ENCODE data around the gene C3orf20. TPM values are rescaled to one million over a fixed set of nuclear protein-coding genes. Genes with fewer than 3 reads are reported as not detected.

C3orf20 gene
- not detected for polyA plus RNA-seq (2013, experiment 1 of 4)
- not detected for polyA plus RNA-seq (2013, experiment 2 of 4)
- not detected for polyA plus RNA-seq (2013, experiment 3 of 4)
- polyA plus RNA-seq (2013, experiment 4 of 4), result not detected

DNA sequence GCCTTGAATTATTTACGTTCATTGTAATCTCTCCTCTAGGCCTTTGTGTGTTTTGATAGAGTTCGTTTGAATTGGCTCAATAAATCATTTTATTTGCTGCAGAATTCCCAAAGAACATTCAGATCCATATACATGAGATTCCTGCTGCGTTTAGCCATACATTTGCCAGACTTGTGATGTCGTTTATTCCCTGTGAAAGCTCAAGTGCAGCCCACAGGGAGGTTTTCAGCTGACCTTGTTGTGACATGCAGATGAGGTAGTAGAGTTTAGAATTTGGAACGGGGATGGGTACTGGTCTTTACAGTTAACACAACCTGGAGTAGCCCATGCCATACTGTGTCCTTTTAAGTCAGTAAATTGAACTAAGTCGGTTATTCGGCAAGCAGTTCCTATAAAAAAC, at the start of gene C3orf20:
TSS of gene C3orf20 (plus strand) at position 301 of the 400 bp plus-strand sequence. CDS start 7,573 bp downstream, outside the sequence.
- 89 to 90% methylated on average over 7 of the region's 7 CpGs for WGBS, 2 experiments
- no peaks in the 10 kb centered on the region for H3K27me3 ChIP-seq (ENCODE audit: control insufficient read depth, insufficient read depth, low read length, poor library complexity, severe bottlenecking)
- no peak within 1 kb of the TSS for H3K27ac ChIP-seq (ENCODE audit: insufficient read depth, low read depth, low read length, poor library complexity, severe bottlenecking)
- no peak within 1 kb of the TSS for H3K4me3 ChIP-seq (ENCODE audit: insufficient read depth, low read depth, low read length)
- H3K9me3 ChIP-seq (ENCODE audit: control insufficient read depth, low read length), result no peaks in the 10 kb centered on the region
- H3K36me3 ChIP-seq (ENCODE audit: control insufficient read depth, insufficient read depth, low read length), result peaks cover 20% of the 10 kb centered on the region
- no peaks in the 10 kb centered on the region for H3K4me1 ChIP-seq (ENCODE audit: control insufficient read depth, insufficient read depth, low read length)

DNA sequence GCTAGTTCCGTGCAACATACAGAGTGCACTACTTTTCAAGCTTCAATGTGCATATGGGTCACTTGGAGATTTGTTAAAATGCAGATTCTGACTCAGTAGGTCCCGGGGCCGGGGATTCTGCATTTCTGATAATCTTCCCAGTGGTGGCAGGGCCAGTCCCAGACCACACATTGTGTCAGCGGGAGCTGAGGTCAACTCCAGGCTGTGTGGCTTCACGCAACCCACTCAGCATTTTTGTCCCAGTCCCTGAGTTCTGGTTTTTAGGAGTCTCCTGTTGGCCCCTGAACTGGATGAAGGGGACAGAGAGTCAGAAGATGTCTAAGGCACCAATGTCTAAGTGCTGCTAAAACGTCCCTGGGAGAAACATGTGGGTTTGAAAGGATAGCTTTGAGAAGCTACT, 49.5 kb upstream of the C3orf20 start:
- 79 to 86% methylated on average over 6 of the region's 6 CpGs for WGBS, 2 experiments
- H3K4me3 ChIP-seq (ENCODE audit: insufficient read depth, low read depth, low read length), result no peak overlapping the region
- peaks cover 2% of the 10 kb centered on the region for H3K4me1 ChIP-seq (ENCODE audit: control insufficient read depth, insufficient read depth, low read length)
- no peaks in the 10 kb centered on the region for H3K36me3 ChIP-seq (ENCODE audit: control insufficient read depth, insufficient read depth, low read length)
- H3K27me3 ChIP-seq (ENCODE audit: control insufficient read depth, insufficient read depth, low read length, poor library complexity, severe bottlenecking), result no peaks in the 10 kb centered on the region
- H3K27ac ChIP-seq (ENCODE audit: insufficient read depth, low read depth, low read length, poor library complexity, severe bottlenecking), result no peak overlapping the region
- H3K9me3 ChIP-seq (ENCODE audit: control insufficient read depth, low read length), result no peaks in the 10 kb centered on the region

DNA sequence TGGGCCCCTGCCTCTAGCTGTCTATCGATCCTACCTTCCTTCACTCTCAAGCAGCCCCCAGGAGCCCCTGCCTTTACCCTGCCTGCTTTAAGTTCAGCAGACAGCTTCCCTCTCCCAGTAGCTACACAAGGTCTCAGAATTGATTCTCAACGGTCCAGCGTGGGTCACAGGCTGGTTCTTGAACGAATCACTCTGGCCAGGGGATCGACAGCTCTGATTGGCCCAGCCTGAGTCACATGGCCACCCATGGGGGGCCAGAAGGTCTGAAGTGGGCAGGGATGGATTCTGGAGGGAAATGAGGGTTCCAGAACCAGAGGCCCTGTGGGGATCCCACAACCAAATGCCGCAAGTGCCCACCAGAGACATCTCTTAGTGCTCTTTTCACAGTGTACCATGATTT, 47.1 kb upstream of the C3orf20 start:
- Histone ChIP-seq H3K27me3 (ENCODE audit: control insufficient read depth, insufficient read depth, low read length, poor library complexity, severe bottlenecking) (no peaks in the 10 kb centered on the region), H3K36me3 (ENCODE audit: control insufficient read depth, insufficient read depth, low read length) (no peaks in the 10 kb centered on the region), H3K9me3 (ENCODE audit: control insufficient read depth, low read length) (no peaks in the 10 kb centered on the region), H3K27ac (ENCODE audit: insufficient read depth, low read depth, low read length, poor library complexity, severe bottlenecking) (no peak overlapping the region), H3K4me3 (ENCODE audit: insufficient read depth, low read depth, low read length) (no peak overlapping the region), H3K4me1 (ENCODE audit: control insufficient read depth, insufficient read depth, low read length) (no peaks in the 10 kb centered on the region)
- 90 to 91% methylated on average over 6 of the region's 6 CpGs for WGBS, 2 experiments

DNA sequence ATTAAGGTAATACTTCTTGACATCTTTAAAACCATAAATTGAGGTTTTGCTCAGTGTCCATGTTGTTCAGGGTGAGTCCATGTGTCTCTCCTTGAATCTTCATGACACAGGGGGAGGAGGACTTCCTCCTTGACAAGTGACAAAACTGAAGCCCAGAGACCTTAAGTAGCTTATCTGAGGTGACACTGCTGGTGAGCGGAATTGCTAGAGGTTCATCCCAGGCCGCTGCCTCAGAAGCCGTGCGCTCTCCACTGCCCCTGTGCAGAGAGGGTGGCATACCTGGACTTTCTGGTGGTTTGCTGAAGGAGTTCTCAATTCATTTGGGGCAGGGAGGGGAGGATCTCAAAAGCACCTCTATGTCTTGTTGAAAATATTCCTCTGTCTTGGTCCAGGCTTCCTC, 46.5 kb upstream of the C3orf20 start:
- no peaks in the 10 kb centered on the region for H3K4me1 ChIP-seq (ENCODE audit: control insufficient read depth, insufficient read depth, low read length)
- H3K27ac ChIP-seq (ENCODE audit: insufficient read depth, low read depth, low read length, poor library complexity, severe bottlenecking), result no peak overlapping the region
- no peaks in the 10 kb centered on the region for H3K27me3 ChIP-seq (ENCODE audit: control insufficient read depth, insufficient read depth, low read length, poor library complexity, severe bottlenecking)
- WGBS, 2 experiments, result 94 to 98% methylated on average over 4 of the region's 4 CpGs
- no peak overlapping the region for H3K4me3 ChIP-seq (ENCODE audit: insufficient read depth, low read depth, low read length)
- no peaks in the 10 kb centered on the region for H3K9me3 ChIP-seq (ENCODE audit: control insufficient read depth, low read length)
- no peaks in the 10 kb centered on the region for H3K36me3 ChIP-seq (ENCODE audit: control insufficient read depth, insufficient read depth, low read length)

DNA sequence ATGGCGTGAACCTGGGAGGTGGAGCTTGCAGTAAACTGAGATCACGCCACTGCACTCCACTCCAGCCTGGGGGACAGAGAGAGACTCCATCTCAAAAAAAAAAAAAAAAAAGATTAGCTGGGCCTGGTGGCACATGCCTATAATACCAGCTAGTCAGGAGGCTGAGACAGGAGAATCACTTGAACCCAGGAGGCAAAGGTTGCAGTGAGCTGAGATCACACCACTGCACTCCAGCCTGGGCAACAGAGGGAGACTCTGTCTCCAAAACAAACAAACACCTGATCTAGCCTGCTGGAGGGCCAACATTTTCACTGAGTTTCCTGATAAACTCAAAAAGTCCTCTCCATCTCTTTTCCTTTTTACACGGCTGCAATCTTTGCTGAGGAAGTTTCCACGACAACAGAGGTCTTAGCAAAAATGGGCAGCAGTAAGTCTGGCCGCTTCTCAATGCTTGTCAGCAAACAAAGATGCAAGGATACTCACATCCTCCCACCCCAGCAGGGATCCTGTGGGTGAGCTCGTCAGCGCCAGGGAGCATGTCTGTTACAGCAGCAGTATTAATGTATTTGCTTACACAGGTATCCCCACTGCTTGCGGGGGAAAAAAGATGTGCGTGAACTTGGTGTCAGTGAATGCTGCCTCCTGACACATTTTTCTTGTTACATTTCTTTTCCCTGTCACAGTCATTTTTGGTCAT, 44.4 kb upstream of the C3orf20 start:
- no peaks in the 10 kb centered on the region for H3K36me3 ChIP-seq (ENCODE audit: control insufficient read depth, insufficient read depth, low read length)
- no peak overlapping the region for H3K4me3 ChIP-seq (ENCODE audit: insufficient read depth, low read depth, low read length)
- WGBS, 2 experiments, result 68 to 71% methylated on average over 9 of the region's 9 CpGs
- no peaks in the 10 kb centered on the region for H3K4me1 ChIP-seq (ENCODE audit: control insufficient read depth, insufficient read depth, low read length)
- H3K27ac ChIP-seq (ENCODE audit: insufficient read depth, low read depth, low read length, poor library complexity, severe bottlenecking), result no peak overlapping the region
- H3K9me3 ChIP-seq (ENCODE audit: control insufficient read depth, low read length), result no peaks in the 10 kb centered on the region
- H3K27me3 ChIP-seq (ENCODE audit: control insufficient read depth, insufficient read depth, low read length, poor library complexity, severe bottlenecking), result no peaks in the 10 kb centered on the region

DNA sequence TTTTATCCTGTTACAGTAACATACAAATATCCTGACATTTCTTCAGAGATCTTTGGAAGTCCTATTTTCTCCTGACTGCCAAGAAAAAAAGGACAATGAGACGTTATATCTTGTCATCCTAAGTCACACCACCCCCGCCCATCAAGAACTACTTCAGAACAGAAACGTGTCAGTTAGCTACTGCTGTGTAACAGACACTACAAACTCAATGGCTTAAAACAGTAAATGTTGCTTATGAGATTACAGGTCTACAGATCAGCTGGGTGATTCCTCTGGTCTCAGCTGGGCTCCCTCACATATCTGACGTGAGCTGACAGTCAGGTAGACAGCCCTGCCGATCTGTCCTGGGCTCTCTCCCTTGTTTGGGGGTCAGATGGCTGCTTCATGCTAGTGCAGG, 43.8 kb upstream of the C3orf20 start:
- Histone ChIP-seq H3K36me3 (ENCODE audit: control insufficient read depth, insufficient read depth, low read length) (no peaks in the 10 kb centered on the region), H3K9me3 (ENCODE audit: control insufficient read depth, low read length) (no peaks in the 10 kb centered on the region), H3K27ac (ENCODE audit: insufficient read depth, low read depth, low read length, poor library complexity, severe bottlenecking) (no peak overlapping the region), H3K27me3 (ENCODE audit: control insufficient read depth, insufficient read depth, low read length, poor library complexity, severe bottlenecking) (no peaks in the 10 kb centered on the region), H3K4me3 (ENCODE audit: insufficient read depth, low read depth, low read length) (no peak overlapping the region), H3K4me1 (ENCODE audit: control insufficient read depth, insufficient read depth, low read length) (no peaks in the 10 kb centered on the region)
- WGBS, 2 experiments, result 93 to 94% methylated on average over 5 of the region's 5 CpGs

DNA sequence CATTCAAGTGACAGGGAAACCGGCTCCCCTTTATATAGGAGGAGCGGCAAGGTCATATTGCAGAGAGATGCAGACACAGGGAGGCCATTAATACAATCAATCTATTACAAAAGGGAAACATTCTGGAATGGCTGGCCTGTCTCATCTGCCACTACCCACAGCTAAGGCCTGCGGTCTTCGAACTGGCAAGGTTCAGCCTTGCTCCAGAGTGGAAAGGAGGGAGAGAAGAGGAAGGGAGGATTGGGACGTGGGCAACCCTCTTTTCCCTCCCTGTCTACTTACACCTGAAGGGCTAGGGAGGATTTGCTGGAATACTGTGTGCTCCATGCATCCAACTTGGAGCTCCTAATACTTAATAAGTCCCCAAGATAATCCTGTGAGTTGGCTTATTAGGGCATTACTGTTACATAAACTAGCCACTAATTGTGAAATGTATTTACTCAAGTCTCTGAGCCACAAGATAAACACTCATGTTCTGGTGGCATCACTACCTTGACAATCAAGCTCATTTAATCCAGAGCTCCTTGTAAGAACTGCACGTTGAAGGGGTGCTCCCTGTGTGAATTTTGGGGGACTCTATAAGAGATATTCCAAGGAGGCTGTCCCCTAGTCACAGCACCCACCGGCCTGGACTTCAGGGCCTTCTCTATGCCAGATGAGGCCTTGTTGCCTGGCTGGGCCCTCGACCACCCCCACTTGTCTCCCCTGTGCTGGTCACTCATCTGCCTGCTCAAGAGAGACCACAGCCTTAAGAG, 43.1 kb upstream of the C3orf20 start:
- no peaks in the 10 kb centered on the region for H3K4me1 ChIP-seq (ENCODE audit: control insufficient read depth, insufficient read depth, low read length)
- no peaks in the 10 kb centered on the region for H3K36me3 ChIP-seq (ENCODE audit: control insufficient read depth, insufficient read depth, low read length)
- no peaks in the 10 kb centered on the region for H3K27me3 ChIP-seq (ENCODE audit: control insufficient read depth, insufficient read depth, low read length, poor library complexity, severe bottlenecking)
- no peak overlapping the region for H3K4me3 ChIP-seq (ENCODE audit: insufficient read depth, low read depth, low read length)
- no peaks in the 10 kb centered on the region for H3K9me3 ChIP-seq (ENCODE audit: control insufficient read depth, low read length)
- 92 to 94% methylated on average over 7 to 8 of the region's 8 CpGs for WGBS, 2 experiments
- no peak overlapping the region for H3K27ac ChIP-seq (ENCODE audit: insufficient read depth, low read depth, low read length, poor library complexity, severe bottlenecking)

DNA sequence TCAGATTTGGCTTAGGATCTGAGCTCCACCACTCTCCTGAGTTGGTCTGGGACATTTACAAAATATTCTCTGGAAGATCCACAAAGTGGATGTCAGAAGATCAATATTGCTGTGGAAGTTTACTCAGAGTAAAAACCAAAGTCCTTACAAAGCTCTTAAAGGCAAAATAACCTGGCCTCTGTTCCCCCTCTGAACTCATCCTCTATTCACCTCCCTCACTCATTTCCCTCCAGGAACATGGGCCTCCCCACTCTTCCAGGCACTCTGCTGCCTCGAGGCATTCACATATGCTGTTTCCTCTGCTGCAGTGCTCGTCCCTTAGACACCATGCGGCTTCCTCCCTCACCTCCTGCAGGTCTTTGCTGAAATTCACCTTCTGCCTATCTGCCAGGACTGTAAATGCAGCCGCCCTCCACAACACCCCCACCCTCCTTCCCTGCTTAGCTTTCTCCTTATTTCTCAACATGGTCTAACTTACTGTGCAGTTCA, 42.5 kb upstream of the C3orf20 start:
- Histone ChIP-seq H3K27ac (ENCODE audit: insufficient read depth, low read depth, low read length, poor library complexity, severe bottlenecking) (no peak overlapping the region), H3K9me3 (ENCODE audit: control insufficient read depth, low read length) (no peaks in the 10 kb centered on the region), H3K4me1 (ENCODE audit: control insufficient read depth, insufficient read depth, low read length) (no peaks in the 10 kb centered on the region), H3K27me3 (ENCODE audit: control insufficient read depth, insufficient read depth, low read length, poor library complexity, severe bottlenecking) (no peaks in the 10 kb centered on the region), H3K4me3 (ENCODE audit: insufficient read depth, low read depth, low read length) (no peak overlapping the region), H3K36me3 (ENCODE audit: control insufficient read depth, insufficient read depth, low read length) (no peaks in the 10 kb centered on the region)
- WGBS, 2 experiments, result 43 to 51% methylated on average over 4 of the region's 4 CpGs

DNA sequence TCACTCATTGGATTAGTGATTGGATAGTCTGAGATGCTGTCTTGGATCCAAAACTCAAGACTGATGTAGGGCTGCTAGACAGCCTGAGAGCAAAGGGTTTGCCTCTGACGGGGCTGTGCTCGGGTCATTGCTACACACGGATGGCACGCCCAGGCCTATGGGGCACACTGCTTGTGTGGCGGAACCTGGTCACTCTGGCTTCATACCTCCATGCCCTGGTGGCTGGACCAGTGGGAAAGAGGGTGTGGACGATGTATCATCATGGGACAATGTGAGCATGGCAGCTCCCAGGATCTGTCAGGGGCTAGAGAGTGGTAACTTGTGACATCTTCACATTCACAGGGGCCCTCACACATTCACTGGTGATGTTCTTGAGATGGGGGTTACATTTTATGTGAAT, 41.5 kb upstream of the C3orf20 start:
- H3K4me1 ChIP-seq (ENCODE audit: control insufficient read depth, insufficient read depth, low read length), result no peaks in the 10 kb centered on the region
- WGBS, 2 experiments, result 89 to 90% methylated on average over 6 of the region's 6 CpGs
- no peaks in the 10 kb centered on the region for H3K36me3 ChIP-seq (ENCODE audit: control insufficient read depth, insufficient read depth, low read length)
- H3K27ac ChIP-seq (ENCODE audit: insufficient read depth, low read depth, low read length, poor library complexity, severe bottlenecking), result no peak overlapping the region
- no peaks in the 10 kb centered on the region for H3K9me3 ChIP-seq (ENCODE audit: control insufficient read depth, low read length)
- no peak overlapping the region for H3K4me3 ChIP-seq (ENCODE audit: insufficient read depth, low read depth, low read length)
- H3K27me3 ChIP-seq (ENCODE audit: control insufficient read depth, insufficient read depth, low read length, poor library complexity, severe bottlenecking), result no peaks in the 10 kb centered on the region

DNA sequence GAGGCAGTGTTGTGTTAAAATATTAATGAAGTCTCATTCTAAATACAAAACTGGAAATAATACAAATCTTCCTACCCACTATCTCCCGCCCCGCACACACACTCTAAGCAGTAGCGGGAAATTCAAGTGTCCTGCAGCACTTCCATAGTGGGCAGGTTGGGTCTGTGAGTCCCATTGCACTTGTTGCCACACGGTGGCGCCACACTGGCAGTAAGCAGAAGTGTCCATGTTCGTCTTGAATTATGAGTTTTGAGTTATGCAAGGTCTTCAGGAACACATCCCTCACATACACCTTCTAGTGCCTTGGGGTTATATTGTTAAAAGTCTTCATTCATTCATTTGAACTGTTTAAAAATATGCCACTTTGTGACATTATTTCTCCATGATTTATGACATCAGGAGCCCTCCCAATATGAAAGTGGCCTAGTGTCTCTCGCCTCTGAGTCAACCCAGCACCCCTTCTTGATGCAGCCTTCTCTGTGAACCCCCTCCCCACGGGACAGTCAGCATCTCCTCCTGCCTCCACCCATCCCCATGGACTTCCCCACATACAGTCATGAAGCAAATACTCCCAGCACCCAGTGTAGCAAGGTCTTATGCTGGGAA, 41.0 kb upstream of the C3orf20 start:
- no peaks in the 10 kb centered on the region for H3K9me3 ChIP-seq (ENCODE audit: control insufficient read depth, low read length)
- no peak overlapping the region for H3K27ac ChIP-seq (ENCODE audit: insufficient read depth, low read depth, low read length, poor library complexity, severe bottlenecking)
- H3K36me3 ChIP-seq (ENCODE audit: control insufficient read depth, insufficient read depth, low read length), result no peaks in the 10 kb centered on the region
- WGBS, 2 experiments, result 50 to 51% methylated on average over 8 of the region's 8 CpGs
- no peak overlapping the region for H3K4me3 ChIP-seq (ENCODE audit: insufficient read depth, low read depth, low read length)
- H3K27me3 ChIP-seq (ENCODE audit: control insufficient read depth, insufficient read depth, low read length, poor library complexity, severe bottlenecking), result no peaks in the 10 kb centered on the region
- no peaks in the 10 kb centered on the region for H3K4me1 ChIP-seq (ENCODE audit: control insufficient read depth, insufficient read depth, low read length)
